Effector memory CD4-positive, alpha-beta T cell (primary cell): ENCODE data around the gene MOV10.

Experiments
- DNase-seq, 3 donors: peaks; one replicate each; pipeline ENCODE4 v3.0.0-alpha.2; 2020
- H3K27ac ChIP-seq: 2 replicates; pipeline ENCODE4 v1.7.0; 2013; ENCODE audit warnings: mild to moderate bottlenecking, low read length, moderate library complexity; ENCODE audit not compliant: insufficient read depth, poor library complexity, severe bottlenecking
- H3K27me3 ChIP-seq: replicated peaks from 2 replicates; pipeline ENCODE4 v1.7.0; 2013; ENCODE audit warnings: mild to moderate bottlenecking, low read length; ENCODE audit not compliant: insufficient read depth, control insufficient read depth, poor library complexity, severe bottlenecking
- H3K36me3 ChIP-seq: 2 replicates; pipeline ENCODE4 v1.7.0; 2013; ENCODE audit warnings: mild to moderate bottlenecking, low read length, moderate library complexity; ENCODE audit not compliant: control insufficient read depth, insufficient read depth
- H3K4me1 ChIP-seq: 2 replicates; pipeline ENCODE4 v1.7.0; 2013; ENCODE audit warnings: low read length, mild to moderate bottlenecking; ENCODE audit not compliant: control insufficient read depth, insufficient read depth, poor library complexity, severe bottlenecking
- H3K4me3 ChIP-seq: 2 replicates; pipeline ENCODE4 v1.7.0; 2013; ENCODE audit warnings: low read length, low read depth, mild to moderate bottlenecking; ENCODE audit not compliant: insufficient read depth, poor library complexity, severe bottlenecking
- H3K9me3 ChIP-seq: 2 replicates; pipeline ENCODE4 v1.7.0; 2013; ENCODE audit warnings: mild to moderate bottlenecking, low read length, moderate library complexity; ENCODE audit not compliant: control insufficient read depth

Gene MOV10

DNA sequence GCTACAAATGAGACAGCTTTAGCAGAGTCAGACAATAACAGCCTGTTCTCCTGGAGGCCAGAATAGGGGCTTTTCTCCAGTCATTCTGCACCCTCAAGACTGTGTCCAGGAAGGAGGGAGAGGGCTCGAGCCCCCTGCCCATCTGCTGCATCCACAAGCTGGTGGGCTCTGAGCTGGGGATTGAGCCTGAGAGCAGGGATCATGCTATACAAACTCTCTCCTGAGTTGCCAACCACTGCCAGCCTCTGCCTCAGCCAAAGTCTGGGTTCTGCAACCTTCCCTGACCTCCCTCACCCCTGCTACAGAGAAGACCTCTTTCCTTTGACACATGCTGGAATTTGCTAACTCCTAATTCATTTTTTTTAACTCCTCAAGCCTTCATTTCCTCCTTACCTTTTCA, 55.5 kb downstream of the MOV10 start:
- H3K36me3 ChIP-seq, result no peaks in the 10 kb centered on the region
- H3K9me3 ChIP-seq, result no peaks in the 10 kb centered on the region
- H3K27ac ChIP-seq, result no peak overlapping the region
- H3K4me1 ChIP-seq, result no peaks in the 10 kb centered on the region
- DNase-seq, result no peak
- no peaks in the 10 kb centered on the region for H3K27me3 ChIP-seq
- no peak overlapping the region for H3K4me3 ChIP-seq

DNA sequence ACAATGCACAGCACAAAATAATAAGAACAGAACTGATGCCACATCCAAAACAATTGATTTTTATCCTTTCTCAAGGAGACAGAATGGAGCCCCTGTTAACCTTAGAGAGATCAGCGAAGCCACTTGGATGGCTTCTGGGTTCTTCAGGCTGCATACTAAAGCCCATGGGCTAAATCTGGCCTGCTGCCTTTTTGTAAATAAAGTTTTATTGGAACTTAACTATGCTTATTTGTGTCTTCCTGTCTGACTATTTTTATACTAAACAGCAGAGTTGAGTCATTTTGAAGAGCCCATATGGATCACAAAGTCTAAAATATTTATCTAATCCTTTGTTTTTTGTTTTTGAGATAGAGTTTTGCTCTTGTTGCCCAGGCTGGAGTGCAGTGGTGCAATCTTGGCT, 57.0 kb downstream of the MOV10 start:
- no peaks in the 10 kb centered on the region for H3K36me3 ChIP-seq
- DNase-seq, result no peak
- H3K27me3 ChIP-seq, result no peaks in the 10 kb centered on the region
- no peak overlapping the region for H3K4me3 ChIP-seq
- no peaks in the 10 kb centered on the region for H3K9me3 ChIP-seq
- H3K4me1 ChIP-seq, result no peaks in the 10 kb centered on the region
- no peak overlapping the region for H3K27ac ChIP-seq

DNA sequence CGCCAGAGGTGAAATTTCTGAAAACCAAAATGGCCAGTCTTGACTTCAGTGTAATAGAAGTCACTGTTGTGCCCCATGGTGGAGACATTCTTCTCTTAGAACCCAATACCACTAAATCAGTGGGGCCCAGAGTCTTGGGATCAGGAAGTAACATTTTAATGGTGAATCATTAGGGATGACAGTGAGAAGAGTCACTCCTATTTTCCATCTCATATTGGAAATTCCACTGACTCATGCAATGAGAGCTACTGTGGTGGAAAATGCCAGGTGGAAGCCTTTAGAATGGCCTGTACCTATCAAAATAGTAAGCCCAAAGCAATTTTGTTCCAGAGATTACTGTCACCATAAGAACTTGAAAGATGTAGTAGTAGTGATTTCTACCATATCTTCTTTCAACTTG, 61.3 kb downstream of the MOV10 start:
- Histone ChIP-seq H3K27ac (no peak overlapping the region), H3K4me1 (no peaks in the 10 kb centered on the region), H3K4me3 (no peak overlapping the region), H3K36me3 (no peaks in the 10 kb centered on the region), H3K27me3 (no peaks in the 10 kb centered on the region), H3K9me3 (no peaks in the 10 kb centered on the region)
- DNase-seq, result no peak

DNA sequence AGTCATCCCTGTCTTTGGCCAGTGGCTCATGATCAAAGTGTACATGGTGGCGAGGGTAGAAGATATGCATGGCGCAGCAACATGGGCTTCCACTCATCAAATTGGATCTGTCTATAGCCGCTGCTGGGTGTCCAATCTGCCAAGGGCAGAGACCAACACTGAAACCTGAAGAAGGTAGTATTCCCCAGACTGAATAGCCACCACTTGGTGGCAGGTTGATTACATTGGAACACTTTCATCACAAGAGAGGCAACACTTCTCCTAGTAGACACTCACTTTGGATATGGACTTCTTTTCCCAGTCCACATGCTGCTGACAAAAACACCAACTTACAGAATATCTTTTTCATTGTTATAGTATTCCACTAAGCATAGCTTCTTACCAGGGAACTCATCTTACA, 63.1 kb downstream of the MOV10 start:
- H3K4me1 ChIP-seq, result no peaks in the 10 kb centered on the region
- no peaks in the 10 kb centered on the region for H3K36me3 ChIP-seq
- H3K27me3 ChIP-seq, result no peaks in the 10 kb centered on the region
- no peak for DNase-seq
- no peak overlapping the region for H3K4me3 ChIP-seq
- H3K27ac ChIP-seq, result no peak overlapping the region
- no peaks in the 10 kb centered on the region for H3K9me3 ChIP-seq

DNA sequence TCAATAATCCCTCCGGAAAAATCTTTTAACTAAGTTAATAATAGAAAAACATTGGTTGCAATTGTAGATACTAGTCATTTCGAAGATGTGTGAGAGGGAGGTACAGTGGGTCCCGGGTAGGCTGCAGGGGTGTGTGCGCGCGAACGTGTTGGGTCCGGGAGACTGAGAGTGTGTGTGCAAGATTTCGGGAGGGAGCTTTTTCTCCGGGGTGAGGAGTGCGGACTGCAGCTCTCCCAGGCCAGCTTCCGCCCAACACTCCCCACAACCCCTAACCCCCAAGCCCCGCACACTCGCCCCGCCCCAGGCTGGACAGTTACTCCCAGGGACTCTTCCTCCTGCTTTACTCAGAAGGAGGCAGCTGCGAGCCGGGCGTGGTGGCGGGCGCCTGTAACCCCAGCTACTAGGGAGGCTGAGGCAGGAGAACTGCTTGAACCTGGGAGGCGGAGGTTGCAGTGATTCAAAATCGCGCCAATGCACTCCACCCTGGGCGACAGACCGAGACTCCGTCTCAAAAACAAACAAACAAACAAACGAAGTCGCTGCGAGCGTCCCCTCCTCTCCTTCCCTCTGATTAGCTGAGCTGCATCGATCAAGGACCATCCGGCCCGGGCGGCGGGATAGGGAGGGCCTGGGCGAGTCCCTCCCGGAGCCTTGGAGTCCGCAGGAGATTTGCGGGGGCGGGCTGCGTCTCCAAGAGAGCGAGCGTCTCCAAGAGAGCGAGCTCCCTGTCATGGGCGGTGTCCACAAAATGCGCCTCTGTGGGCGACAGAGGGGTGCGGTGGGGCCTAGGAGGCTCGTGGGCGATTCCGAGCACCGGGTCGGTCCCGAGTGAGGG, 68.9 kb downstream of the MOV10 start:
- no peak for DNase-seq
- H3K4me1 ChIP-seq, result peaks cover 4% of the 10 kb centered on the region
- no peak overlapping the region for H3K4me3 ChIP-seq
- H3K27ac ChIP-seq, result no peak overlapping the region
- no peaks in the 10 kb centered on the region for H3K9me3 ChIP-seq
- H3K36me3 ChIP-seq, result no peaks in the 10 kb centered on the region
- H3K27me3 ChIP-seq, result no peaks in the 10 kb centered on the region

DNA sequence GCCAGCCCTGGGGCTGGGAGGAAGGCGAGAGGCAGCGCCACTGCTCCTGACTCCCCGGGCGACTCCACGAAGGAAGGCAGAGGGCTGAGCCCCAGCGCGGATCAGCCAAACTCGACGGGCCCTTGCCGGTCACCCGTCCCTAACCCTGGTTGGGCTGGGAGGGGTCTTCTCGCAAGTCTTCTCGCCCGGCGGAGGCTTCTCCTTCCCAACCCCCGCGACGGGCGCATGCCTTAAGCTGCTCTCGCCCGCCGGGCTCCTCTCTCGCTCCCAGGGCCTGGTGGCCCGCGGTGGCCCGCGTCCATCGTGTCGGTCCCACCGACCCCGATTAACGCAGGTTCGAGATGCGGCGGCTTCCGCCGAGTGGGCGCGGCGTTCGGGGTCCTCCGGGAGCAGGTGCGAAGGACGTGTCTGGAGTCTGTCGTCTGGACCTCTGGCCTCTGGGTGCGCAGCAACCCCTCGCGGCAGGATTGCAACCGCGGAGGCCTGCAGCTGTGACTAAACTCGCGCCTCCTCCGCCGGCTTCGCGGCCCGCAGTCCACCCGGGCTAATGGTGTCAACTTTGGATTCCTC, 69.6 kb downstream of the MOV10 start:
- no peak overlapping the region for H3K27ac ChIP-seq
- H3K4me1 ChIP-seq, result peaks cover 4% of the 10 kb centered on the region
- H3K9me3 ChIP-seq, result no peaks in the 10 kb centered on the region
- no peaks in the 10 kb centered on the region for H3K27me3 ChIP-seq
- H3K4me3 ChIP-seq, result no peak overlapping the region
- DNase-seq, result no peak
- no peaks in the 10 kb centered on the region for H3K36me3 ChIP-seq

DNA sequence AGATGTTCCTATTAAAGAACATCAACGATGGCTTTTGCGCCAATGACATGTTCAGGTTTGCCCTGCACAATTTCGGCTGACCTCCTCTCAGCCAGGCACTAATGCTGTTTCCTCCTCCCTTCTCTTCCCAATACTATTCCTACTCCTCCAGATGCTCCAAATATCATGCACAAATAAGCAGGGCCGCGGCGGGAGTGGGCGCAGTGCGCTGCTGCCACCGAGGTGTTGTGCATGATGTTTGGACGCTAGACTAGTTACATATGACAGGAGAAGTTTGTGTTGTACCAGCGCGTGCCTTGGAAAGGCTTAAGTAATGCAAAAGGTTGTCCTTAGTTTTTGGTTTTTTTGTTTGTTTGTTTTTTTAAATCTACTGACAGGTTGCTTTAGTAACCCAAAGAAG, 73.9 kb downstream of the MOV10 start:
- Histone ChIP-seq H3K27ac (no peak overlapping the region), H3K4me3 (no peak overlapping the region), H3K27me3 (no peaks in the 10 kb centered on the region), H3K36me3 (no peaks in the 10 kb centered on the region), H3K9me3 (no peaks in the 10 kb centered on the region), H3K4me1 (peaks cover 4% of the 10 kb centered on the region)
- no peak for DNase-seq
